Esophagus mucosa (tissue), 1 donor: Measurements from ENCODE around the gene TIGD2. TPM values are rescaled to one million over a fixed set of nuclear protein-coding genes. Genes with fewer than 3 reads are reported as not detected.

Source experiments
- ATAC-seq: fragments of 200-7000 bp; cut with Tn5 transposase; one replicate; pipeline ENCODE4 v1.9.1; 2020
- total RNA-seq: library from RNA; stranded (reverse); gene quantifications from one replicate; pipeline ENCODE4 v1.2.4, GENCODE V29; 2023
- donor health status: DM: yes; HTN: yes; CAD: no.

TIGD2 gene
- total RNA-seq, result 3.6 TPM

- peak; percentile 98 for ATAC-seq
These were observed at the start of gene TIGD2 for GRCh38 chr4:89110986-89111832. TIGD2 (plus strand) TSS chr4:89111533; CDS start chr4:89112975, 1,442 bp downstream.

DNA sequence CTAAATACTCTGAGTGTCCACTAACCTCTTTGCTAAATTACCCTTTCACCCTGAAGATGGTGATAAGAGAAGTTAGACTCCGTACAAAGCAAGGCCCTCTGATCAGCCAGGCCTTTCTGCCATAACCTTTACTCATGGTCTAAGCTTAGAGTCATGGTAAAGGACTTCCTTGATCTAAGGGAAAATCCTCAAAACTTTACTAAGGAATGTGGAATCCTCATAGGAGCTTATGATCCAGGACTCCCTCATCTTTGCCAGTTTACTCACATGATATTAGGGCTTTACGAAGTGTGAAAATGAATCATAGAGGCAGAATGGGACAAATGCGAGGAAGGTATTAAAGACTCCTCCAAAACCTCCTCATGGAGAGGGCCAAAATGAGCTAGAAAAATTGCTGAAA, 46.5 kb upstream of the TIGD2 start:
- no peak for ATAC-seq

DNA sequence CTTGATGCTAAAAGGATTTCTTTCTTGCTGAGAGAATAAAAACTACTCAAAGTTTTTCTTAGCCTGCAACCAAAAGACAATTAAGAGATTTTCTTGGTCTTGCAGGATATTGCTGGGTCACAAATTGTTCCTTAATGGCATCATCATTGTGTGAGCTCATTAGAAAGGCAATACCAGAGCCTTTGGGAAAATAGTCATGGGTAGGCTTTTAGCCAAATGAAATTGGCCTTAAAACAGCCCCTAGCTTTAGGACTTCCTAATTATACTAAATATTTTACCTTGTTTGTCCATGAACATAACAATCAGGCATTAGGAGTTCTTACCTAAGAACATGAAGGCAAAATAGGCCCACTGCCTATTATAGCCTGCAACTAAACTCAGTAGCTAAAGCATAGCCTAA, 43.9 kb upstream of the TIGD2 start:
- ATAC-seq, result no peak

- no peak for ATAC-seq
These were observed 41.9 kb upstream of the TIGD2 start for GRCh38 chr4:89069481-89069880.

- ATAC-seq, result no peak
These were observed 41.3 kb upstream of the TIGD2 start for GRCh38 chr4:89070041-89070440.

DNA sequence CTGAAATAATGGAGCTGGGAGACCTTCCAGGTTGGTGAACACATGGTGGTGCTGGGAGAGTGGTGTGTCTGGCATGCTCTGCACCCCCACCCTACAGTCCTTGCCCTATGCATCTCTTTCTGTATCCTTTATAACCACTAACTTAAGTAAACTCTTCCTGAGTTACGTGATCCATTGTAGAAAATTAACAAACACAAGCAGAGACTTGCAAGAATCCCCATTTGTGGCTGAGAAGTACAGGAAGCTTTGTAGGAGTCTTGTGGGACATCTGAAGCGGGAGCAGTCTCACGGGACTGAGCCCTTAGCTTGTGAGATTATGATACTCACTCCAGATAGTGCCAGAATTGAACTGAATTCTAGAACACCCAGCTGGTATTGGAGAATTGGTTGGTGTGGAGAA, 40.0 kb upstream of the TIGD2 start:
- ATAC-seq, result no peak

- no peak for ATAC-seq
These were observed 38.4 kb upstream of the TIGD2 start for GRCh38 chr4:89072921-89073320.

DNA sequence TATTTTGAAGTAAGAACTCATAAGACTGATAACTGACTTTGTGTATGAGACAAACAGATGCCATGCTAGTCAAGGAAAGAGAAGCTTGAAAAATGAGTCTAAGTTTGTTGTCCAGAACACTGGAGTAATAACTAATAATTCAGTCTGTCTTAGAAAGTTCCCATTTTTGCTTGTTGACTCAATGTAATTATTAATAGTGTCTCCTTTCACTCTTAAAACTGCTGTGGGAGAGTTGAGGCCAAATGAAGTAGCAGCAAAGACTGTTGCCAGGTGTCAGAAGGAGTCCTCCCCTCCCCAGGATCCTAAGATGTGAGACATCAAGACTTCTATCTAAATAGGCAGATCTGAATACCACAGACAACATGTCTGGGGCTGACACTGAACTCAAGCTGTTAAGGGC, 33.6 kb upstream of the TIGD2 start:
- ATAC-seq, result no peak

DNA sequence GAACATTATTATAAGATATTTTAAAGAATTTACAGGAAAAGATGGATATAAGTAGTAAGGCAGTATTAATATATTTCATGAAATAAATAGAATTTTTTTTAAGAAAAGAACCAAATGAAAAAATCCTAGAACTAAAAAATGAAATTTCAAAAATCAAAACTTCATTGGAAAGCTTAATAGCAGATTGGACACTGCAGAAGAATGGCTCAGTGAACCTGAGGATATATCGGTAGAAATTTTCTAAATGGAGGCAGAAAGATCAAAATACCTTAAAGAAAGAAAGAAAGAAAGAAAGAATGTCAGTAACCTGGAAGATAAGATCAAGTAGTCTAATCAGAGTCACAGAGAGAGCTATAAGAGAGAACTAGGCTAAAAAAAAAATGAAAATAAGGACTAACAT, 33.0 kb upstream of the TIGD2 start:
- ATAC-seq, result no peak

- ATAC-seq, result no peak
These were observed 12.3 kb upstream of the TIGD2 start for GRCh38 chr4:89099034-89099433.

DNA sequence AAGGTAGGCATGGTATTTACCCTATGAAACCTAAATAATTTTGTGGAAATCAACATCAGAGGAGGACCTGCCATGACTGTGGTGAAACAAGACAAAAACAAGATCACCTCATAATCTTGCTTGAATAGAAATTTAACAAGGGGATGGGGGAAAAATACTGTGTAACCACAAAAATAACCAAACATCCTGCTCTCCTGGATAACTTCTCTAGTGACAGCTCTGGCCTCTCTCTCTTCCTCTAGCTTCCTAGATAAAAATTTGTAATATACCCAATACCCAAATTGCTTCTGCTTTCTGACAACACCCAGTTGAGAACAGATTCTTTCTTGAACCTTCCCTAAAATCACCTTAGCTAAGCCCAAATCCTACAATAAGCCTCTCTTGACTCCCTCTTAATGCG, 11.9 kb upstream of the TIGD2 start:
- no peak for ATAC-seq

- no peak for ATAC-seq
These were observed 10.5 kb upstream of the TIGD2 start for GRCh38 chr4:89100853-89101252.

GRCh38 chr4:89101256-89102161, 9.8 kb upstream of the TIGD2 start:
- no peak for ATAC-seq

DNA sequence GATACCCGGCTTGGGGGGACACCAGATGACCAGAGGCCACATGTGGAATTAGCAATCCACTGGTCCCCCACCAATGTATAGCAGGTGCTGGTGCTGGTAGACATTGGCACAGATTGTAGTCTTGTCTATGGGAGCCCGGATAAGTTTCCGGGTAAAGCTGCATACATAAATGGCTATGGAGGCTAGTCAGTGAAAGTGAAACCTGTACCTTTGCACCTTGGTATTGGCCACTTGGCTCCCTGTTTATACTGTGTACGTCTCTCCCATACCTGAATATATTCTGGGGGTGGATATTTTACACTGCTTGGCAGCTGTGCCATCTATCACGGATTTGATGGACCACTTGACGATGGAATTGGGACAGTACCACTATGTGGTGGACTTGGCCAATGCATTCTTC, 5.6 kb upstream of the TIGD2 start:
- no peak for ATAC-seq

GRCh38 chr4:89108091-89108490, 3.2 kb upstream of the TIGD2 start:
- no peak for ATAC-seq

GRCh38 chr4:89109841-89110540, 1.3 kb upstream of the TIGD2 start:
- ATAC-seq, result no peak

DNA sequence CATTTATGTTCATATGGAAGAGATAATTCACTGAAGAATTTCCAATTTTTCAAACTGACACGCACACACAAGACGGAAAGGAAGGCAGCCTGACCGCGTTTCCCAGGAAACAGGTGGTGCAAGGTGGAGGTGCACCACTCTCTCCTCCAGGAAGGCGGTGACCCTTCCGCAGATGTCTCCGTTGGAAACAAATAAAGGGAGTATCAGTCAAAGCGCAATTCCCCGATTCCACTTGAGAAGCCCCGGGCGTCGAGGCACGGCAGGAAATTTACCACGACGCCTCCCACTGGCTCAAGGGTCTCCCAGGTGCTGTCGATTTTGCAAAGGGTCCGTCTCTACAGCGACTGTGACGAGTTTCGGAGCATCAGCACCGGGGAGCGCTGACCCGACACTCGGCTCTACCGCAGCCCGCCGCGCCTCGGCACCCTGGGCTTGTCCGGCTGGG, 770 bp upstream of the TIGD2 start:
- no peak for ATAC-seq

DNA sequence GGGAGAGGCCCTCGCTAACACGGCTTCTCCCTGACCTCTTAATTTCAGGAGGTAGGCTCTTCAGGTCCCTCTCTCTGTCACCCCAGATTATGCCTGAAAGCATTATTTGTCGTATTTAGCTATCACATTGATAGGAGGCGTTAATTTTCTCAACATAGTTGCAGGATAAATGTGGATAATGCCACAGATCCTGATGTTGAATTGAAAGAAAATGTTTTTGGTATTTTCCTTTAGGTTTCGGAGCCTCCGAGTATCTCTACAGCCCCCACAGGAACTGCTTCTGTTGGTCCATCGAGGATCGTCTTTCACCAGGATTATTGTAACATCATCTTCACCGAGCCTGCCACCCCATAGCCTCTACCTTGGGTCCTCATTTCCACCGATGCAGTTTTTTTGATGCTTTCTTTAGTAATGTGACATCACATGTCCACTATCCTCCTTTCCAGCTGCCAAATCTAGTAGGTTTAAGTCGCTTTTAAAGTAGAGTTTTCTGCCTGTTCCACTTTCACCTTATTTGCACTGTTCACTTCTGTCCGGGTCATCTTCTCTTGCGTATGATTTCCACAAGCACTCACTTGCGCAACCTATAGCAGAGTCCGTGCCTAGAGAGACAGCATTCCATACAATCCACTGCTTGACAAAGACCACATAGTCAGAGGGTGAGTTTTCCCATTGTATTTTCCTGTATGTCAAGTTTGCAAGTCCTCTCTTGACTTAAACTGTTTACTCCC, 665 bp downstream of the TIGD2 start:
- peak; percentile 76 for ATAC-seq

DNA sequence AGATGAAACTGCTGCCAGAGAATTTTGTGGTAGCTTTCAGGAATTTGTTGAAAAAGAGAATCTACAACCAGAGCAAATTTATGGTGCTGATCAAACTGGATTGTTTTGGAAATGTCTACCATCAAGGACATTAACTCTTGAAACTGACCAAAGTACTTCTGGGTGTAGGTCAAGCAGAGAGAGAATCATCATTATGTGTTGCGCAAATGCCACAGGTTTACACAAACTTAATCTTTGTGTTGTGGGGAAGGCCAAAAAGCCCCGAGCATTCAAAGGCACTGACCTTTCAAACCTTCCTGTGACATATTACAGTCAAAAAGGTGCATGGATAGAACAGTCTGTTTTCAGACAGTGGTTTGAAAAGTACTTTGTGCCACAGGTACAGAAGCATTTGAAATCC, 2.1 kb downstream of the TIGD2 start:
- ATAC-seq, result no peak

DNA sequence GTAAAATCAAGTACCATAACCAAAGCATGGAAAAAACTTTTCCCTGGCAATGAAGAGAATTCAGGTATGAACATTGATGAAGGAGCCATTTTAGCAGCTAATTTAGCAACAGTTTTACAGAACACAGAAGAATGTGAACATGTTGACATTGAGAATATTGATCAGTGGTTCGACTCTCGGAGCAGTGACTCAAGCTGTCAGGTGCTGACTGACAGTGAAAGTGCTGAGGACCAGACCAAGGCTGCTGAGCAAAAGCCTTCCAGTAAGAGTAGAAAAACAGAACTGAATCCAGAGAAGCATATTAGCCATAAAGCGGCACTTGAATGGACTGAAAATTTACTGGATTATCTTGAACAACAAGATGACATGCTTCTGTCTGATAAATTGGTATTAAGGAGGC, 2.8 kb downstream of the TIGD2 start:
- ATAC-seq, result no peak

GRCh38 chr4:89117115-89117514, 5.8 kb downstream of the TIGD2 start:
- ATAC-seq, result no peak

DNA sequence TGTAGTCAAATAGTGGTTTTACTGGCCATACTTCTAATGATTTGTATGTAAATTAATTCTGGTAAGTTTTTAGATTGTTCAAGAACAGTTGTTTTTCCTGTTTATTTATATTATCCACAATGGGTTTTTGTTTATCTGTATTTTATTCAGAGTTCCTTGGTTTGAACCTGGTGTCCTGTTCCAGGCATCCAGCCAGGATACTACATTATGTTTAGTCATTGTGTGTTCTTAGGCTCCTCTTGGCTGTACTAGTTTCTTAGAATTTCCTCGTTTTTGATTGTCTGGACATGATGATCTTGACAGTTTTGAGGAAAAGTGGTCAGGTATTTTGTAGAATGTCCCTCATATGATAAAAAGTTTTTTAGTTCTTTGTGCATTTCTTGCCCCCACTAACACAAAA, 7.8 kb downstream of the TIGD2 start:
- ATAC-seq, result no peak
